Erythroblast (primary cell): ENCODE data around the gene PDZD7.

Experiments
- GATA1 ChIP-seq: IDR thresholded peaks from 2 replicates; pipeline ENCODE4 v1.6.1; 2011; ENCODE audit warnings: low read depth, mild to moderate bottlenecking, control low read depth, low read length, moderate library complexity
- POLR2A ChIP-seq: IDR thresholded peaks from 2 replicates; pipeline ENCODE4 v1.6.1; 2011; ENCODE audit warnings: mild to moderate bottlenecking, low read length

DNA sequence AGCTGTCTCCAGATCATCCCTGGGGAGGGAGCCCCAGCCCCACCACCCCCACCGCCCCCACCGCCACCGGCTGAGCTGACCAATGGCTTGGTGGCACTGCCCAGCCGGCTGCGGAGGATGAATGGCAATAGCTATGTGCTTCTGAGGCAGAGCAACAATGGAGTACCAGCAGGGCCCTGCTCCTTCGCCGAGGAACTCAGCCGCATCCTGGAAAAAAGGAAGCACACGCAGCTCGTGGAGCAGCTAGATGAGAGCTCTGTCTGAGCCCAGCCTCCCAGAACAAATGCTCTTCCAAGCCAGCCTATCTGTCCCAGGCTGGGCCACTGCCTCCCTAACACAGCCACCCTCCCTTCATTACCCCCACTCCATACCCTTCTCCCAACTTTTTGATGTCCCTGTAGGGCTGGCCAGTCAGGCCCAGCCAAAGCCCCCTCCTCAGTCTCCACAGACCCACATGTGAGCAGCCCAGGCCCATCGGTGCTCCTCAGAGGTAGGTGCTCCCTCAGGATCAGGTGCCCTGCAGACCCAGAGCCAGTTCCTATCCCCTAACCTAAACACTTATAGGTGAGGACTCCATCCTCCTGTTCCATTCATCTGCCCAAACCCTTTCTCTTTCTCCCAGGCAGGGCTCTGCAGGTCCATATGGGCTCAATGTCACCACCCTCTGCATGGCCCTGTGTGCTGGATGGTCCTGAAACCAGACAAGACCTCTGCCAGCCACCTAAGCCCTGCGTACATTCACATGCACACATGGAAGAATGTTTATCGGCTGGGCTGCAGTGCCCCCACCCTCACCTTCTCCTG is 46.9 kb downstream of the PDZD7 start:
- TF ChIP-seq POLR2A: no peak
- no peak for TF ChIP-seq GATA1
